AG08396 (cell line): Measurements from ENCODE around the gene RAC2.

Experiments
- DNase-seq: peaks from one replicate; pipeline ENCODE4 v3.0.0; 2012; ENCODE audit warnings: low spot score, mixed read lengths

The RAC2 gene

GRCh38 chr22:37244114-37244921 is at the start of gene RAC2:
RAC2 (minus strand) TSS chr22:37244269; CDS start chr22:37244148, 121 bp downstream.
- no peak for DNase-seq

GRCh38 chr22:37293172-37293571 is 49.1 kb upstream of the RAC2 start:
- DNase-seq, result no peak

DNA sequence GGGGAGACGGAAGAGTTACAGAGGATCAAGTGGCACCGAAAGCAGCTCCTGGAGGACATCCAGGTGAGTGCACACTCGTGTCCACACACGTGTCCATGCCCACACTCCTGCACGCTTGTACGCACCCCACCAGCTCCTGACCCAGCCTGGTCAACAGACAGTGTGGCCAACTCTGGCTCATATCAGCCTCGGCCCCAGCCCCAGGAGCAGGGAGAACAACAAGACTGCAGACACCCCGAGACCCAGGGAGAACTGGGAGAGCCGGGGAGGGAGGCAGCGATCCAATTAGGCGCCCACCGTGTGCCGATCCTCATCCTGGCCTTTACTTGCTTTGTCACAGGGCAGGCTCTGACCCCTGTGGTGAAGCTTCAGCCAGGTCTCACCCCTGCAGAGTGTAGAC is 48.6 kb upstream of the RAC2 start:
- DNase-seq, result no peak

- no peak for DNase-seq
These were observed 47.7 kb upstream of the RAC2 start for GRCh38 chr22:37291559-37292298.

GRCh38 chr22:37290737-37291136 is 46.7 kb upstream of the RAC2 start:
- DNase-seq, result peak; percentile 67

- no peak for DNase-seq
These were observed 45.2 kb upstream of the RAC2 start for GRCh38 chr22:37289156-37289735.

GRCh38 chr22:37288521-37288920 is 44.5 kb upstream of the RAC2 start:
- DNase-seq, result no peak

DNA sequence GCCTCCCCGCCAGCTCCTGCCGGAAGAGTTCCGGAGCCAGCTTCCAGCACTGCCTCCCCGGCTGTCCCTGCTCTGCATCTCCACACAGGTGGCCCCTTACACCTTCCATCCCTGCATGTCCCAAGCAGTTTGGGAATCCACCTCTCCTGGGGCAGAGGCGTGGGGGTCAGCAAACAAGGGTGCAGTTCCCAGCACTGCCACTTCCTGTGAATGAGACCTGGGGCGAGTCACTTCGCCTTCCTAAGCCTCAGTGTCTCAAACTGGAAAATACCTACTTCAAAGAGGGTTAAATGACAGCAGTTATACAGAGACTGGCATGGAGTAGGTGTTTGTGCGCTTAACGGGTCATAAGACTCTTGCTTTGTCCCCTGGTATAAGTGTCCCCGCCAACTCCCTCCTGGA is 43.5 kb upstream of the RAC2 start:
- DNase-seq, result no peak

DNA sequence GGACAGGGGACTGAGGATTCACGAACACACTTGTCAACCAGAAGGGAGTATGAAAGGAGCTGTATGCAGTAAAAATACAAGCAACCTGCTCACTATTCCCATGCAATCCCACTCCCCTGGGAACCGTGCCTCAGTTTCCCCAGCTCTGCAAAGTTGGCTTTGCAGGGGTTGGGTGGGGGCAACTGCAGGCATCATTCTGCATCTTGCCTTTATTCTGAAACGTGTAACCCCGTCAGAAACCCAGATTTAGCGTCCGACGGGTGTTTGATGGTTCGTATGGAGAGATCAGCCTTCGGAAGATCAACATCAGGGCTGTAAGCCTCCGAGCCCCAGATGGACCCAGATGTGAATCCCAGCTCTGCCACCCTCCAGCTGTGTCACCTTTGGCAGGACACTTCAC is 41.9 kb upstream of the RAC2 start:
- no peak for DNase-seq

- DNase-seq, result no peak
These were observed 40.8 kb upstream of the RAC2 start for GRCh38 chr22:37284805-37285355.

GRCh38 chr22:37284126-37284804 is 40.2 kb upstream of the RAC2 start:
- DNase-seq, result no peak

DNA sequence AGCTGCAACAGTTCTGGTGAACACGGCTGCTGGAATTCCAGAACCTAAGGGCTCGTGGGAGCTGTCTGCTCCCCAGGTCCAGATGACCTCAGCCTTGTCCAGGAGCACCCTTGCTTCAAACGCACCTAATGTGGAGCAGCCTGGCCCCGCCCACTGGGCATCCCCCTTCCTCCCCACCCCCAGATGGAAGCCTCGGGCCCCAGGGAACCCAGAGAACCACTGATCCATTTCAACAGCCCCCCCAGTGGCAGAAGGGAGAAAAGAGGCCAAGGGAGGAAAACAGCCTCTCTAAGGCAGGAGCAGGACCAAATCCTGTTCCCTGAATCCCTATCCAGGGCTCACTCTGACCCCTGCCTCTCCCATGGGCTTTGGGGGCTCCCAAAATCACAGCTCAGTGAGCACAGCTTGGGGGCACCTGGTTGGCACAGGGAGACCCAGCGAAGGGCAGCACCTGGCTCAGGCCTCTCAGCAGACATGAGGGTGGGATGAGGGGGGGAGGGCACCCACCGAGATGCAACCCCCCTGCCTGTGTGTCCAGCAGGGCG is 39.4 kb upstream of the RAC2 start:
- no peak for DNase-seq

DNA sequence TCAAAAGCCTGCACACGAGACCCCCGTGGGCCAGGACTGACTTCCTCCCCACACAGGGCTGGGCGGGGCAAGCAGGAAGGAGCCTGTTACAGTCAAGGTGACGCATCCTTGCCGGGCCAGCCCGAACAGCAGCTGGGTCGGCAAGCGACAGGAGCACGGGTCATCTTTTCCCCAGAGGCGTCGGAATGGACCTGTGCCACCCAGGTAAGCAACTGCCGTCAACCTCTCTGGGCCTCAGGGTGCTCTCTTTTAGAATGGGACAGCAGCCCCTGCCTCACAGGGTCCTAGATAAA is 38.3 kb upstream of the RAC2 start, which contains the start of gene CYTH4:
Gene CYTH4 (plus strand): TSS at position 124 of the 293 bp plus-strand sequence. CDS start 62 bp downstream, at position 186.
- DNase-seq, result no peak

GRCh38 chr22:37281646-37282384 is 37.7 kb upstream of the RAC2 start:
- no peak for DNase-seq

- DNase-seq, result no peak
These were observed 37.1 kb upstream of the RAC2 start for GRCh38 chr22:37281195-37281594.

- DNase-seq, result no peak
These were observed 36.6 kb upstream of the RAC2 start for GRCh38 chr22:37280718-37281117.

- no peak for DNase-seq
These were observed 35.5 kb upstream of the RAC2 start for GRCh38 chr22:37279331-37280181.

GRCh38 chr22:37278261-37278660 is 34.2 kb upstream of the RAC2 start:
- no peak for DNase-seq

DNA sequence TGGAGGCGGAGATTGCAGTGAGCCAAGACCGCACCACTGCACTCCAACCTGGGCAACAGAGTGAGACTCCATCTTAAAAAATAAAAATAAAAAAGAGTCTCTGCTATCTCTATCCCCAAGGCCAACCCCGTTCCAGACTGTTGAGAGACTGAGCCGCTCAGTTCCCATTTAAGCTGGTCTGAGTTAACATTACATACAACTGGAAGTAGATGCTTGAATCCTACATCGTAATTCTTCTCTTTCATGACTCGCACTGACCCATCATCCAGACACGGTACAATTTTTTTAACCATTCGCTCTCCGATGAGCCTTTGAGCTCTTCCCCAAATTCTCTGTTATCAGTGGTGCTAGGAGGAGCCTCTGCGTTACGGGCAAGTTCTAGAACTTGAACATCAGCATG is 33.3 kb upstream of the RAC2 start:
- no peak for DNase-seq

- peak; percentile 67 for DNase-seq
These were observed 32.7 kb upstream of the RAC2 start for GRCh38 chr22:37276776-37277175.
